Loucy (cell line): ENCODE measurements around the gene TMEM178B.

Experiments used
- H2AFZ ChIP-seq: fragments of 200-600 bp; sonication (generic); 2 replicates; pipeline ENCODE4 v1.6.0; 2016; ENCODE audit warnings: antibody characterized with exemption, mild to moderate bottlenecking, low read length, moderate library complexity
- H3F3A ChIP-seq: fragments of 200-600 bp; 2 replicates; pipeline ENCODE4 v1.6.0; 2016; ENCODE audit warnings: antibody characterized with exemption, low read depth, mild to moderate bottlenecking
- H3K27me3 ChIP-seq: fragments of 200-600 bp; sonication (generic); 2 replicates; pipeline ENCODE4 v1.6.1; 2014; ENCODE audit warnings: low read length, mild to moderate bottlenecking; ENCODE audit not compliant: insufficient read depth, poor library complexity, severe bottlenecking
- H3K36me3 ChIP-seq: fragments of 200-600 bp; sonication (generic); 2 replicates; pipeline ENCODE4 v1.6.1; 2016; ENCODE audit warnings: low read length; ENCODE audit not compliant: insufficient read depth
- H3K4me1 ChIP-seq: fragments of 200-600 bp; sonication (generic); 2 replicates; pipeline ENCODE4 v1.5.1; 2014; ENCODE audit warnings: low read length, mild to moderate bottlenecking; ENCODE audit not compliant: insufficient read depth, poor library complexity, severe bottlenecking
- H3K4me2 ChIP-seq: fragments of 200-600 bp; sonication (generic); 2 replicates; pipeline ENCODE4 v1.6.0; 2014; ENCODE audit warnings: antibody characterized with exemption, low read length, low read depth, mild to moderate bottlenecking; ENCODE audit not compliant: poor library complexity, severe bottlenecking
- H3K4me3 ChIP-seq: fragments of 200-600 bp; sonication (generic); 2 replicates; pipeline ENCODE4 v1.5.1; 2014; ENCODE audit warnings: low read length, mild to moderate bottlenecking, mixed read lengths; ENCODE audit not compliant: poor library complexity, severe bottlenecking
- H3K79me2 ChIP-seq: fragments of 200-600 bp; sonication (generic); 2 replicates; pipeline ENCODE4 v1.6.1; 2014; ENCODE audit warnings: low read length; ENCODE audit not compliant: insufficient read depth
- H3K9ac ChIP-seq: fragments of 200-600 bp; sonication (generic); 2 replicates; pipeline ENCODE4 v1.6.0; 2014; ENCODE audit warnings: mild to moderate bottlenecking, low read depth, low read length, moderate library complexity; ENCODE audit not compliant: poor library complexity, severe bottlenecking
- H3K9me2 ChIP-seq: fragments of 200-600 bp; sonication (generic); replicated peaks from 2 replicates; pipeline ENCODE4 v1.6.1; 2016; ENCODE audit warnings: low read depth, low read length, mixed read lengths
- H3K9me3 ChIP-seq: fragments of 200-600 bp; sonication (generic); 2 replicates; pipeline ENCODE4 v1.6.1; 2014; ENCODE audit warnings: mild to moderate bottlenecking, antibody characterized with exemption, low read length, low read depth; ENCODE audit not compliant: insufficient read depth
- H4K20me1 ChIP-seq: fragments of 200-600 bp; sonication (generic); 2 replicates; pipeline ENCODE4 v1.6.0; 2014; ENCODE audit warnings: antibody characterized with exemption, low read length, mild to moderate bottlenecking; ENCODE audit not compliant: insufficient read depth, poor library complexity, severe bottlenecking
- CTCF ChIP-seq: fragments of 200-600 bp; sonication (generic); conservative IDR thresholded peaks from 2 replicates; pipeline ENCODE4 v1.5.1; 2014; ENCODE audit warnings: mild to moderate bottlenecking, antibody characterized with exemption, low read length
- EZH2phosphoT487 ChIP-seq: fragments of 200-600 bp; IDR thresholded peaks from 2 replicates; pipeline ENCODE4 v1.6.1; 2018; ENCODE audit warnings: antibody characterized with exemption, mild to moderate bottlenecking, moderate library complexity, borderline replicate concordance

TMEM178B gene

GRCh38 chr7:141511676-141512396, 438.0 kb downstream of the TMEM178B start:
- no peaks in the 10 kb centered on the region for H3K4me1 ChIP-seq
- no peaks in the 10 kb centered on the region for H3K79me2 ChIP-seq
- no peaks in the 10 kb centered on the region for H3F3A ChIP-seq
- H4K20me1 ChIP-seq: no peaks in the 10 kb centered on the region
- TF ChIP-seq EZH2phosphoT487 (no peak), CTCF (no peak)
- no peak overlapping the region for H3K4me2 ChIP-seq
- H3K27me3 ChIP-seq: no peaks in the 10 kb centered on the region
- H3K9ac ChIP-seq: no peak overlapping the region
- H3K9me2 ChIP-seq: no peaks in the 10 kb centered on the region
- no peak overlapping the region for H2AFZ ChIP-seq
- H3K4me3 ChIP-seq: no peak overlapping the region
- no peaks in the 10 kb centered on the region for H3K9me3 ChIP-seq
- H3K36me3 ChIP-seq: no peaks in the 10 kb centered on the region

DNA sequence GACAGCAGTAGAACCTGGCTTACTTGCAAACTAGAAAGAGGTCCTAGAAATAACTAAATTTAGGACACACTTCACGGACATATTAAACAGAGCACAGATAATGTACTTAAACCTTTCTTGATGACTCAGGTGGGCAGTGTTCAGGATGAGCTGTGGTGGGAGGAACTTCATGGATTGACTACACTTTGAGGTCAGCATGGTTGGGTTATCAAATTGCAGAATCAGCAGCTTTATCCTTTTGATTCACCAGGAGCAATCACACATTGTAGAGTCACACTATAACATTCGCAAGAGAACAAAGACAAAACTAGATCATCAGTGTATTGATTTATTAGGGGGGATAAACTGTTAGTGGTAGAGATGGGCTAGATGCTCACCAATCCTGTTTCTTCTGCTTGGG, 438.7 kb downstream of the TMEM178B start:
- no peaks in the 10 kb centered on the region for H3K27me3 ChIP-seq

DNA sequence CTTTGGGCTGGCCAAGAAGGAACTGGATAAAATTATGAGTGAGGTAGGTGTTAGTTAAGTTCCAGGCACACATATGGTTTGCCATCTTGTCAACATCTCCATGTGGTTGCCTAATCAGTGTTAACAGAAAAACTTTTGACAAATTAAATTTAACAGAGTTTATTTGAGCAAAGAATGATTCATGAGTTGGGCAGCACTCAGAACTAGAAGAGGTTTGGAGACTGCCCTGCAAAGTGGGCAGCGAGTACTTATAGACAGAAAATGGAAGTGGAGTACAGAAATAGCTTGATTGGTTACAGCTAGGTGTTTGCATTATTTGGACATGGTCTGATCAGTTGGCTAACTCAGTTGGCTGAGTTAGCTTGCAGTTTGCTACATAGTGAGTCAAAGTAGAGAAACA, 439.9 kb downstream of the TMEM178B start:
- Histone ChIP-seq H3K9ac (no peak overlapping the region), H3K36me3 (no peaks in the 10 kb centered on the region)

More for the DNA sequence above, 438.7 kb downstream of the TMEM178B start:
- Histone ChIP-seq H3F3A (no peaks in the 10 kb centered on the region), H3K79me2 (no peaks in the 10 kb centered on the region), H3K4me2 (no peak overlapping the region), H4K20me1 (no peaks in the 10 kb centered on the region), H3K4me1 (no peaks in the 10 kb centered on the region), H3K36me3 (no peaks in the 10 kb centered on the region), H3K4me3 (no peak overlapping the region), H3K9me3 (no peaks in the 10 kb centered on the region), H3K9me2 (no peaks in the 10 kb centered on the region), H3K9ac (no peak overlapping the region), H2AFZ (no peak overlapping the region)
- no peak for TF ChIP-seq EZH2phosphoT487

More for the DNA sequence above, 439.9 kb downstream of the TMEM178B start:
- no peaks in the 10 kb centered on the region for H3K9me3 ChIP-seq
- no peaks in the 10 kb centered on the region for H4K20me1 ChIP-seq
- H2AFZ ChIP-seq: no peak overlapping the region
- no peaks in the 10 kb centered on the region for H3F3A ChIP-seq
- no peak overlapping the region for H3K4me3 ChIP-seq
- no peaks in the 10 kb centered on the region for H3K4me1 ChIP-seq
- TF ChIP-seq CTCF: no peak
- TF ChIP-seq EZH2phosphoT487: no peak
- no peaks in the 10 kb centered on the region for H3K9me2 ChIP-seq
- no peaks in the 10 kb centered on the region for H3K79me2 ChIP-seq
- H3K27me3 ChIP-seq: no peaks in the 10 kb centered on the region
- H3K4me2 ChIP-seq: no peak overlapping the region
